Vagina (tissue), 2 donors: ENCODE measurements around the gene SLC25A20.

Experiments
- CTCF ChIP-seq, 3 experiments: fragments of 450-650 bp in 2 of 3; fragments of 200-600 bp in 1 of 3; sonication (generic) in 1 of 3; IDR thresholded peaks; one replicate each; pipeline ENCODE4 v1.5.1; 2017 to 2019; ENCODE audit warnings: antibody characterized with exemption in 3 of 3, mild to moderate bottlenecking in 2 of 3, moderate library complexity in 2 of 3
- POLR2A ChIP-seq, 2 donors: fragments of 450-650 bp; IDR thresholded peaks; one replicate each; pipeline ENCODE4 v1.6.1; 2017; ENCODE audit warnings: antibody characterized with exemption in 2 of 2, mild to moderate bottlenecking in 2 of 2, moderate library complexity in 2 of 2

GRCh38 chr3:48885753-48886152 lies 12.9 kb downstream of the SLC25A20 start:
- TF ChIP-seq CTCF (IDR thresholded peaks at IDR 0.05) (no peak), POLR2A (IDR thresholded peaks at IDR 0.05) (no peak)
